ENCODE data around the gene PHF19. TPM values are rescaled to one million over a fixed set of nuclear protein-coding genes. Genes with fewer than 3 reads are reported as not detected.

PHF19 gene
- polyA plus RNA-seq, 1 donor from 2014 or later, result 3.9 TPM

DNA sequence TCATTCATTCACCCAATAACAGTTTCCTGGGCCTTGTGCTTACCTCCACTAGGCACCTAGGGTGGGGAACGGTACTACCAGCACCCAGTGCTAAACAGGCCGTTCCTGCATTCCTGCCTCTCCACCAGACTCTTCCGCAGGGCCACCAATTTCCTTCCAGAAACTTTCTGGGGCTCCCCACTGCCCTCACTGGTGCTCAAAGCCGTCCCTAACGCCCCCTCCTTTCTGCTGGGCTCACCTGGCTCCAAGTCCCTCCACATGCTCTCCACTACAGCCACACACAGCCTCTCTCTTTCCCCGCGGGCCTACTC is 1.4 kb downstream of the PHF19 start:
- no peaks in the 10 kb centered on the region for H3K9me3 Mint-ChIP-seq

DNA sequence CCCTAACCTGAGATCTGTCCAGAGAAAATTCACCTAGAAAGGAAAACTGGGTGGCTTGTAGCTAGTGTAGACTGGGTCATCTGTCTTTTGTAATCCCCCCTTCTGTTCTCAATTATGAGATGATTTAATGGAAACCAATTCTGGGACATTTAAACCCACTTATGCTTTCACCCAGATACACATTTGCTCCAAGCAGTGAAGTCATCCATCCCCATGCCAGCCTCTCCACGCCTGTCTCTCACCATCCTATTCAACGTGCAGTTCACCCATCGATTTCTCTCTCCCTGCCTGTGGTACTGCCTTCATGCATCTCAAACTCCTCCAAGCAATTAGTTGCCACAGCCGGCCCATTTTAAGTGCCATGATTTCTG is 1.8 kb downstream of the PHF19 start:
- Mint-ChIP-seq H3K36me3 (no peaks in the 10 kb centered on the region), H3K4me3 (peak overlapping the region in 3 of 4 donors; percentile 73 to 82 (median 79)), H3K4me1 (peaks cover 22 to 37% (median 27%) of the 10 kb centered on the region in 3 donors), H3K27ac (peak overlapping the region; percentile 0 to 87 (median 82)), H3K9me3 (no peaks in the 10 kb centered on the region), H3K27me3 (peaks cover 4% of the 10 kb centered on the region)

More for the DNA sequence above, 1.4 kb downstream of the PHF19 start:
- H3K27ac Mint-ChIP-seq, result peak overlapping the region; percentile 58 to 87 (median 82)
- H3K36me3 Mint-ChIP-seq, result no peaks in the 10 kb centered on the region
- peak overlapping the region; percentile 20 to 82 (median 76) for H3K4me3 Mint-ChIP-seq
- peaks cover 4% of the 10 kb centered on the region for H3K27me3 Mint-ChIP-seq
- H3K4me1 Mint-ChIP-seq, result peaks cover 22 to 37% (median 27%) of the 10 kb centered on the region in 3 donors

DNA sequence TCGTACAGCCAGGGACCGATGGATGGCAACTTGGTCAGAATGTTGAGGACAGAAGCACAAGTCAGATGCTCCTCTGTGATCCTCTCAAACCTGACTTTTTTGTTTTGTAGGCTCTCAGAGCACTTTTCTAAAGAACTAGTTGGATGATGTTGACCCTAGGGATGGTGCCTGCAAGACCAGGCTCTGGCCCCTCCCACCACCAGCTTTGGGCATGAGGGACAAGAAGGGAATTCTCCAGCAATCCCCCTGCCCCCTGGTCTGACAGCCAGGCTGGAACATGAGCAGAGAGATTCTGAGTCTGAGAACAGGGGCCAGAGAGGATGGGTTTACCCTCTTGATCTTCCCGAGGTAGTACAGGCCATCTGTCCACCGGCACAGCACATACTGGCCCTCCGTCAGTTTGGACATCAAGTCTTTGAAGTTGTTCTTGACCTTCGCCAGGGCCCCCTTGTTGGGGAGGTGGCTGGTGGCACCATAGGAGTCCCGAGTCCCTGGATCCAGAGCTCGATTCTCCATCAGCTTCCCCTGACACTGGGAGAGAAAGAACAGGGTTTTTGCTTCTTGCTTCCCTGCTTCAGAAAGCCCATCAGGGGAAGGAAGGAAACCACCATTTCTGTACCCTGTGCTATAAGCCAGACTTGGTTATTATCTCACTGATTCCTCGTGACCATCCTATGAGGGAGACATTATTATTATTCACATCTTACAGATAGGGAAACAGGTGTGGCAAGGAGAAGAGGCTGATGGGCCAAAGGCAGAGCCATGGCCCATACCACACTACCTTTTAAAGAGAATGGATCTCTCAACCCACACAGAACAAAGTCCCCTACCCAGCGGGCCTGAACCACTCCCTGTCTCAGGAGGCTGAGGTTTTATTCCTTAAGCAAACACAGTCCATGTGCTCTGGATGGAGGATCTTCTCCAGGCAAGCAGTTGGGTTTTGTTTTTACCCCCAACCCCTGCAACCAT is 2.5 kb downstream of the PHF19 start:
- no peaks in the 10 kb centered on the region for H3K9me3 Mint-ChIP-seq
- peaks cover 18 to 32% (median 26%) of the 10 kb centered on the region in 3 donors for H3K4me1 Mint-ChIP-seq
- H3K4me3 Mint-ChIP-seq, result peak overlapping the region in 2 of 4 donors; percentile 44 to 79
- peak overlapping the region; percentile 62 to 87 (median 76) for H3K27ac Mint-ChIP-seq
- H3K36me3 Mint-ChIP-seq, result no peaks in the 10 kb centered on the region
- peaks cover 2% of the 10 kb centered on the region for H3K27me3 Mint-ChIP-seq

DNA sequence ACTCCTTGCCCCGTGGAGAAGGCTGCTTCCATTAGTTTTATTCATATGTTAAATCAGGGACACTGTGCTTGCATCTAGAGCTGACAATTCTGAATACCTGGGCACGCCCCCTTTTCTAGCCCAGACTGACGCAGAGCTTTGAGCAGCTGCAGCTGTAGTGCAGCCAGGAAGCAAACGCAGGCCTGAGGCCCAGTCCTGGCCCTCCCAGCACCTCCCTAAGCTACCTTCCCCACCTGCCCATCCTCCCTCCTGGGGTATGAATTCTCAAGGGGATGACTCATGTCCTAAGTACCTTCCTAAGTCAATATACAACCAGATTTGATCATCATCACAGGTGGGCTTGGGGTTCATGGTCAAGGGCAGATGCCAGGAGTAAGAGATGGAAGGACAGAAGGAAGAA is 3.5 kb downstream of the PHF19 start:
- Mint-ChIP-seq H3K27me3 (no peaks in the 10 kb centered on the region), H3K4me1 (peaks cover 8 to 24% (median 19%) of the 10 kb centered on the region in 3 donors), H3K4me3 (peak overlapping the region in 1 of 4 donors; percentile 79), H3K27ac (peak overlapping the region in 2 of 3 donors; percentile 35 to 87), H3K36me3 (no peaks in the 10 kb centered on the region), H3K9me3 (no peaks in the 10 kb centered on the region)

DNA sequence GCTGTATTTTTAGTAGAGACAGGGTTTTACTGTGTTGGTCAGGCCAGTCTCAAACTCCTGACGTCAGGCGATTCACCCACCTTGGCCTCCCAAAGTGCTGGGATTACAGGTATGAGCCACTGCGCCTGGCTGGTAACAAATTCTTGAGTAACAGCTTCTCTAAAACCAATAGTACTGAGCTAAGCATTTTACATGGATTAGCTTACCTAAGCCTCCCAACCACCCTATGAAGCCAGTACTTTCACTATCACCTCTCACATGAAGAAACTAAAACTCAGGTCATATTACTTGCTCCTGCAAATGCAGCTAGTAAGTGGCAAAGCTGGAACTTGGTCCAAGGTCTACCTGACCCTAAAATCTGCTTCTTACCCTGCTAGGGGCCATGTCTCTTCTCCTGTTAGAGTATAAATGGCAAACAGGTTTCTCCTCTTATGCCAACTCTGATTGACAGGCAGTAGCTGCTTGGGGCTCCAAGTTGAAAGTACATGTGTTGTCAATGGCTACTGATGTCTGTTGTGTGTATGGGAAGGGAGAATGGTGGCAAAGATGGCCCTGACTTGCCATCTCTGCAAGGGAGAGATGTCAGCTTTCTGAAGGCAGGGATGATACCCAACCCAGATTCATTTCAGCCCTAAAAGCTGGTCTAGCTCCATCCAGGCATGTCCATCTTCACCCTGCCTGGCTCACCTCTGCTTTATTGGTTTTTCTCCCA is 4.0 kb downstream of the PHF19 start:
- Mint-ChIP-seq H3K4me1 (peaks cover 8 to 21% (median 18%) of the 10 kb centered on the region in 3 donors), H3K4me3 (peak overlapping the region in 1 of 4 donors; percentile 79), H3K27ac (peak overlapping the region in 1 of 3 donors; percentile 59), H3K9me3 (no peaks in the 10 kb centered on the region), H3K36me3 (no peaks in the 10 kb centered on the region), H3K27me3 (no peaks in the 10 kb centered on the region)

DNA sequence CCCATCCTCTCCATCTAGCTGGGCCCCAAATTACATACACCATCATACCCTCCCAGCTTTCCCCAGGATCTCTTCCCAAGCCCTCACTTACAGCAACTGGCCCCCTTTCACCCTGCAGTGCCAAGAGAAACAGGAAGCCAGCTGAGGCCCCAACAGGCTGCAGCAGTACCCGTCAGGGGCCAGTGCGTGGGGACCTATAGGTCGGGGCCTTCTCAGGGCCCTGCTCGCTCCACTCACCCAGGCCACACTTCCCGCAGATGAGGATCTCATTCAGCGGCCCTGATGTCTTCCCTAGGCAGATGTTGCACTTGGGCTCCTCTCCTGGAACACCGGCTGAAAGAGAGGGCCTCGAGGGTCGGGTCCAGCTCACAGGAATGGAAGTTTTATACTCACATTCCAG is 6.8 kb downstream of the PHF19 start:
- Mint-ChIP-seq H3K9me3 (no peaks in the 10 kb centered on the region), H3K27me3 (no peaks in the 10 kb centered on the region), H3K27ac (peak overlapping the region in 2 of 3 donors; percentile 57 to 75), H3K36me3 (no peaks in the 10 kb centered on the region), H3K4me3 (peak overlapping the region in 2 of 4 donors; percentile 60 to 83), H3K4me1 (peaks cover 3 to 9% (median 8%) of the 10 kb centered on the region in 3 donors)

DNA sequence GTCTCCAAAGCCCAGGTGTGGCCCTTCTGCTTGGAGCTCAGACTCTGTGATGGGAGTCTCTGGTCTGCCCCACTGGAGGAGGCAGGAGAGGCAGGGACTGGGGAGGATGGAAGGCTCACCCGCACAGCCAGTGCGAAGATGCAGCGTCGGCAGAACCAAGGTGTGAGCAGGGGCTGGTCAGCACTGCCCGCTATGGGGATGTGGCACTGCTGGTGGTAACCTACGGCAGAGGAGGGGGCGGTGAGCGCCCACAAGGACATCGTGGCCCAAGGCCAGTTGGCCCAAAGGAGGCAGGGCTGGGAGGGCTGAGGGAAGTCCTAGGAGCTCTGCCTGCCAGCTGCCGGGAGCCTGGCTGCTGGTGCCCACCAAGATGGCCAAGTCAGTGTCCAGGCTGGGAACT is 7.3 kb downstream of the PHF19 start:
- Mint-ChIP-seq H3K4me3 (peak overlapping the region in 3 of 4 donors; percentile 83 to 98 (median 92)), H3K36me3 (no peaks in the 10 kb centered on the region), H3K4me1 (peaks cover 3 to 9% (median 7%) of the 10 kb centered on the region in 3 donors), H3K27me3 (no peaks in the 10 kb centered on the region), H3K27ac (peak overlapping the region in 2 of 3 donors; percentile 75 to 95), H3K9me3 (no peaks in the 10 kb centered on the region)

DNA sequence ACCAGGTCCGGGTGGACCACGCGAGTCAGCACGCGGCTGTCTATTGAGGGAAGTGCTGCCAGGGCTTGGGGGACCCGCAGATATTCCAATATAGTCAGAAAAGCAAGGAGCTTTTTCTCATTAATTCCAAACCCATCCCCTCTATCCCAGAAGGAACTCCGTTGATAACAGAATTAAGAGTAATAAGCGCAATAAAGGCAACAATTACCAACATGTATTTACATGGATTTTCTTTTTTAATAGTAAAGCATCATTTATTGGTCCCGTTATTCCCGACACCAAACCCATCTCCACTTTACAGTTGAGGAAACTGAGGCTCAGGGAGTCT is 7.7 kb downstream of the PHF19 start:
- Mint-ChIP-seq H3K9me3 (no peaks in the 10 kb centered on the region), H3K4me1 (peaks cover 3 to 9% (median 7%) of the 10 kb centered on the region in 3 donors), H3K36me3 (no peaks in the 10 kb centered on the region)

DNA sequence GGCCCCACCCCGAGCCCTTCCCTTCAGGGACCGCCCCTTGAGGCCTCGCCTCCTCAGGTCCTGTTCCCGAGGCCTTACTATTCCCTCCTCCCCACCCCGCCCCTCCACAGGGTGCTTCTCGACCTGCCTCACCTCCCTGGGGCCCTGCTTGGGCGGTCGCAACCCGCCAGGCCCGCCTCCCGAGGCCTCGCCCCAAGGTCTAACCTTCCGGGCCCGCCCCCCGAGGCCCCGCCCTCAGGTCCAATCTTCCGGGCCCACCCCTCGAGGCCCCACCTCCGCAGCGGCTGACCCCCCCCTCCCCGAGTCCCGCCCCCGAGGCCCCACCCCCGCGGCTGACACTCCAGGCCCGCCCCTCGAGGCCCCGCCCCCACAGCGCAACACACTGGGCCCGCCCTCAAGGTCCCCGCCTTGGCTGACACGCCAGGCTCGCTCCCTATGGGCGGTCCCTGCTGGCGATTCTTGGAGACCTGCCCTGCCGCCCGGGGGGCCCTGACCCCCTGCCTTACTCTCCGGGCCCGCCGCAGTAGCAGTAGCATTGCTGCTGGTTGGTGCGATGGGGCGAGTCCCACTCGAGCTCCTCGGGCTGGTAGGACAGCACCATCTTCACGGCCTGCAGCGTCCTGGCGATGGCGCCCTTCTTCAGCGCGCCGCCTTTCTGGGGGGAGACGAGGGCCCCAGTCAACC is 8.2 kb downstream of the PHF19 start:
- Mint-ChIP-seq H3K36me3 (no peaks in the 10 kb centered on the region), H3K27ac (peak overlapping the region; percentile 75 to 97 (median 95)), H3K4me3 (peak overlapping the region; percentile 83 to 99 (median 95)), H3K27me3 (no peaks in the 10 kb centered on the region), H3K9me3 (no peaks in the 10 kb centered on the region), H3K4me1 (peaks cover 3 to 9% (median 7%) of the 10 kb centered on the region in 3 donors)

More for the DNA sequence above, 7.7 kb downstream of the PHF19 start:
- H3K4me3 Mint-ChIP-seq, result peak overlapping the region; percentile 83 to 99 (median 95)
- no peaks in the 10 kb centered on the region for H3K27me3 Mint-ChIP-seq
- H3K27ac Mint-ChIP-seq, result peak overlapping the region; percentile 75 to 97 (median 95)

DNA sequence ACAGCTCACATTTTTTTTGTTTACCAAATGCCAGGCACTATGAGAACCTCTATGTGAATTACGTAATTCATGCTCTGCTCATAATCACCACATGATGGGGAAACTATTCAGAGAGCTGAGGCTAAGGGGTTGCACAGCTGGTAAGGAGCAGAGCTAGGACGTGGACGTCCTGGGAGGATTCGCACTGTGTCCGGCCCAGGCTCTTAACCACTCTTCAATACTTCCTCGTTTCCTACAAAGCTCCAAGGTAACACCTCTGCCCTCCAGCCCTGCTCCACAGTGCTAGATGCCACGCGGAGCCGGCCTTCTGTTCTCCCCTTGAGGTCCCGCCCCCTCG is 8.7 kb downstream of the PHF19 start:
- Mint-ChIP-seq H3K27ac (peak overlapping the region; percentile 75 to 95 (median 83)), H3K4me3 (peak overlapping the region; percentile 72 to 98 (median 84)), H3K9me3 (no peaks in the 10 kb centered on the region), H3K27me3 (no peaks in the 10 kb centered on the region), H3K4me1 (peaks cover 3 to 7% (median 6%) of the 10 kb centered on the region in 3 donors), H3K36me3 (no peaks in the 10 kb centered on the region)

DNA sequence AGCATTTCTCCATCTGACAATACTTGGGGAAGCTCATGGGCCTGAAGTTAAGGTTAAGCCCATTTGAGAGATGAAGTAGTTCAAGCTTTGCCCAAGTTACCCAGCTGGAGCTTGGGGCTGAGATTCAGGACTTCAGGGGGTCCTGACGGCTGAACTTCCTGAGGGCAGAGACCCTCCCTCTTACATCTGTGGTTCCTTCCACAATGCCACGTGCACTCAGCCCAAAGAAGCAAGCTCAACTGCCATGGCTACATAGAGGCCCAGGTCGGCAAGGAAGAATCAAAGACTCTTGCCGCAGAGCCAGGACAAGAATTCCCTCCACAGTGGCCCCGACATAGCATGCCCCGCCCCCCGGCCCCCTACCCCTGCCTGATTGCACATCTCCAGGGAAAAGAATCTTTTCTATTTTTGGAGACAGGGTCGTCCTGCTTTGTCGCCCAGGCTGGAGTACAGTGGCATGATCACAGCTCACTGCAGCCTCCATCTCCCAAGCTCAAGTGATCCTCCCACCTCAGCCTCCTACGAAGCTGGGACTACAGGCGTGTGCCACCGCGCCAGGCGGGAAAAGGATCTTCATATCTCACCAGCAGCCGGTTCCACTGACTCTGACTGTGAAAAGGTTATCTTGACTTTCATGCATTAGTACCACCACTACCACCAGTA is 9.2 kb downstream of the PHF19 start:
- peaks cover 2% of the 10 kb centered on the region for H3K36me3 Mint-ChIP-seq
- peak overlapping the region in 3 of 4 donors; percentile 31 to 98 (median 72) for H3K4me3 Mint-ChIP-seq
- H3K27me3 Mint-ChIP-seq, result no peaks in the 10 kb centered on the region
- H3K4me1 Mint-ChIP-seq, result peaks cover 3 to 6% (median 5%) of the 10 kb centered on the region in 3 donors
- H3K27ac Mint-ChIP-seq, result peak overlapping the region; percentile 75 to 95 (median 83)
- H3K9me3 Mint-ChIP-seq, result no peaks in the 10 kb centered on the region

DNA sequence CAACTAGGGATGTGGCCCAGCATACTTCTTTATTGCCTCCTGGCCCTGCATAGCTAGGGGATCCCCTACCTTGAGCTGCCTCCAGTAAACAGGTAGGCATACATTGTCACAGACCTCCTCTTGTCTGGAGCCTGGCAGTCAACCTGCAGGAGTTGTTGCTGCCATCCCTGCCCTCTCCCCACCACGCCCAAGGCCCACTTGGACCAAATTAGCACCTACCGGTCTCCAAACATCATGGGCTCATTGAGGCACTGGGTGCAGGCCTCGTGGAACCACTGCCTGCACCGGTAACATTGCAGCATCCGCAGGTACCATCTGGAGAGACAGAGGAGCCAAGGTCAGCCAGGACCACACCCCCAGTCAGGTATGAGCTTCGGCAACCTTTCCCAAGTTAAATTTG is 10.3 kb downstream of the PHF19 start:
- H3K9me3 Mint-ChIP-seq, result no peaks in the 10 kb centered on the region
- H3K4me1 Mint-ChIP-seq, result peaks cover 3 to 5% (median 4%) of the 10 kb centered on the region in 3 donors
- H3K36me3 Mint-ChIP-seq, result peaks cover 2% of the 10 kb centered on the region
- no peak overlapping the region for H3K27ac Mint-ChIP-seq
- no peak overlapping the region for H3K4me3 Mint-ChIP-seq
- H3K27me3 Mint-ChIP-seq, result no peaks in the 10 kb centered on the region

DNA sequence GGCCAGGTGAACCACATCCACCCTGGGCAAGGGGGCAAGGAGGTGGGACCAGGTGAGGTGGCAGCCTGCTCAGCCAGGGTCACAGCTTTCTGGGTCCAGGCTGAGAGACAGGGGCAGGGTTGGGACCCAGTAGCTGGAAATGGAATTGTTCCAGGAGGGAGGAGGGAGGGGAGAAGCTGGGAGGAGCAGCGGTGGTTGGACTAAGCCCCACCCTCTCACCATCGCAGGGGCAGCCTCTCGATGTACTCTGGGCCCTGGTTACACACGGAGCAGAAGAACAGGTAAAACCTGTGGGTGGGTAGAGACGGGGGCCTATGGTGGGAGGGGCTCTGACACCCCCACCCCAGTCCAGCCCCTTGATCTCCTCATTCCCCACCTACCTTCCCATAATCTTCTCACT is 11.2 kb downstream of the PHF19 start:
- peaks cover 2% of the 10 kb centered on the region for H3K36me3 Mint-ChIP-seq
- no peak overlapping the region for H3K4me3 Mint-ChIP-seq
- H3K4me1 Mint-ChIP-seq, result peaks cover 3 to 5% (median 4%) of the 10 kb centered on the region in 3 donors
- no peaks in the 10 kb centered on the region for H3K9me3 Mint-ChIP-seq
- H3K27ac Mint-ChIP-seq, result peak overlapping the region in 1 of 3 donors; percentile 63
- no peaks in the 10 kb centered on the region for H3K27me3 Mint-ChIP-seq

DNA sequence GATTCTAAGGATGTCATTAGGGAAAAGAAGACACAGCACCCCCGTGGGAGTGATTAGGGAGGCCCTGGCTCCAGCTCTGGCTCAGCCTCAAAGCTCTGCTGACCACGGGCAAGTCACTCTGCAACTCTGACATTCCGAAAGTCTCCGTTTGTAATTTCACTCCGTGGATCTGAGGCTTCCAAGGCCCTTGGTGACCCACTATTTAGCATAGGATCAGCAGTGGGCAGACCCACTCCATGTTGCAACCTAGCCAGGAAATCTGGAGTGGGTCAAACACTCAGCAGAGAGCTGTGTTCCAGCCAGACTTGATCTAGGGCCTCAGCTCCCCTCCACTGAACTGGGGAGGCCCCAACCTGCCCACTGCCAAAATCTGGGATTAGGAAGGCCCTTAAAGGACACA is 11.8 kb downstream of the PHF19 start:
- H3K4me1 Mint-ChIP-seq, result peaks cover 3 to 5% (median 4%) of the 10 kb centered on the region in 3 donors
- peaks cover 4% of the 10 kb centered on the region for H3K36me3 Mint-ChIP-seq
- no peaks in the 10 kb centered on the region for H3K9me3 Mint-ChIP-seq
- H3K27me3 Mint-ChIP-seq, result no peaks in the 10 kb centered on the region
- peak overlapping the region in 1 of 4 donors; percentile 47 for H3K4me3 Mint-ChIP-seq
- no peak overlapping the region for H3K27ac Mint-ChIP-seq
